Endothelial cell of umbilical vein (primary cell): ENCODE results near the gene PCDHGA4. TPM values are rescaled to one million over a fixed set of nuclear protein-coding genes. Genes with fewer than 3 reads are reported as not detected.

Experiments
- BruUV-seq: library from RNA; stranded (reverse); fragments of 400-500 nt; replicated peaks from 2 replicates; lab custom pipeline; 2021; lab: Mats Ljungman, UMichigan
- CTCF ChIA-PET: fragments of 300-600, 350-600 bp; sonication (Branson Sonifier 250); formaldehyde crosslinking; loops from one replicate; lab custom pipeline; 2021; ENCODE audit warnings: antibody characterized with exemption, inconsistent platforms; lab: Charles Lee
- POLR2A ChIA-PET: fragments of 300-600, 350-600 bp; sonication (Branson Sonifier 250); formaldehyde crosslinking; loops from one replicate; lab custom pipeline; 2021; ENCODE audit warnings: antibody characterized with exemption, inconsistent platforms; lab: Charles Lee
- DNase-seq: peaks from one replicate; pipeline ENCODE4 v3.0.0-alpha.2; 2011; ENCODE audit warnings: low read depth, low spot score
- FAIRE-seq: peaks from 2 replicates; lab custom pipeline; 2011; peaks lifted over from hg19 to GRCh38; lab: Jason Lieb, UNC
- H2AFZ ChIP-seq: 2 replicates; pipeline ENCODE4 v1.6.0; 2012; ENCODE audit warnings: low read depth, low read length, control low read depth, inconsistent platforms
- H3K27ac ChIP-seq: 2 replicates; pipeline ENCODE4 v1.5.1; 2011; ENCODE audit warnings: low read depth, mild to moderate bottlenecking, control low read depth, low read length, moderate library complexity; ENCODE audit not compliant: insufficient read depth
- H3K27me3 ChIP-seq, 2 experiments: 2 replicates each; pipeline versions ENCODE4 v1.6.0 to v1.6.1; 2011; ENCODE audit warnings: low read length in 2 of 2, mixed read lengths in 1 of 2; ENCODE audit not compliant: control insufficient read depth in 2 of 2, insufficient read depth in 2 of 2
- H3K36me3 ChIP-seq, 2 experiments: 2 replicates in 1 of 2; 3 replicates in 1 of 2; pipeline ENCODE4 v1.5.1; 2011; ENCODE audit warnings: low read length in 2 of 2, mild to moderate bottlenecking in 1 of 2, moderate library complexity in 1 of 2; ENCODE audit not compliant: control insufficient read depth in 2 of 2, insufficient read depth in 2 of 2; ENCODE audit errors: extremely low read depth in 1 of 2
- H3K4me1 ChIP-seq: 3 replicates; pipeline ENCODE4 v1.5.1; 2011; ENCODE audit warnings: mild to moderate bottlenecking, low read length; ENCODE audit not compliant: control insufficient read depth, insufficient read depth; ENCODE audit errors: extremely low read depth
- H3K4me2 ChIP-seq: 2 replicates; pipeline ENCODE4 v1.6.1; 2011; ENCODE audit warnings: low read length, control low read depth, mixed read lengths; ENCODE audit not compliant: insufficient read depth
- H3K4me3 ChIP-seq, 3 experiments: fragments of 200-600 bp in 1 of 3; sonication (generic), shearing (Covaris generic) in 1 of 3; replicated peaks in 1 of 3; 2 replicates each; pipeline ENCODE4 v1.5.1; 2011 to 2016; ENCODE audit warnings: control low read depth in 3 of 3, low read length in 3 of 3, mild to moderate bottlenecking in 2 of 3, inconsistent platforms in 1 of 3, low read depth in 1 of 3, moderate library complexity in 1 of 3; ENCODE audit not compliant: insufficient read depth in 1 of 3
- H3K79me2 ChIP-seq: 2 replicates; pipeline ENCODE4 v1.6.0; 2012; ENCODE audit warnings: low read length, inconsistent platforms; ENCODE audit not compliant: control insufficient read depth, insufficient read depth
- H3K9ac ChIP-seq: replicated peaks from 2 replicates; pipeline ENCODE3; 2011; ENCODE audit warnings: low read length, control low read depth; ENCODE audit not compliant: insufficient read depth; ENCODE audit errors: extremely low read depth
- H3K9me1 ChIP-seq: replicated peaks from 3 replicates; pipeline ENCODE4 v1.6.0; 2011; ENCODE audit warnings: mild to moderate bottlenecking, low read length; ENCODE audit not compliant: control insufficient read depth, insufficient read depth; ENCODE audit errors: extremely low read depth
- H3K9me3 ChIP-seq: replicated peaks from 2 replicates; pipeline ENCODE4 v1.5.1; 2012; ENCODE audit warnings: low read length, inconsistent platforms; ENCODE audit not compliant: control insufficient read depth, insufficient read depth
- H4K20me1 ChIP-seq: replicated peaks from 2 replicates; pipeline ENCODE3; 2011; ENCODE audit warnings: mild to moderate bottlenecking, low read length; ENCODE audit not compliant: control insufficient read depth, insufficient read depth; ENCODE audit errors: extremely low read depth
- EZH2 ChIP-seq: IDR thresholded peaks from 2 replicates; pipeline ENCODE4 v1.6.1; 2012; ENCODE audit warnings: borderline replicate concordance, low read depth, mild to moderate bottlenecking, moderate library complexity, low read length, inconsistent platforms; ENCODE audit not compliant: severe bottlenecking
- FOS ChIP-seq: IDR thresholded peaks from 2 replicates; pipeline ENCODE4 v1.6.1; 2011; ENCODE audit warnings: mild to moderate bottlenecking, low read length, moderate library complexity, borderline replicate concordance; ENCODE audit not compliant: insufficient read depth
- GATA2 ChIP-seq: IDR thresholded peaks from 2 replicates; pipeline ENCODE4 v1.7.0; 2011; ENCODE audit warnings: low read depth, mild to moderate bottlenecking, moderate library complexity, mixed read lengths, low read length; ENCODE audit not compliant: insufficient read length, insufficient read depth
- JUN ChIP-seq: IDR thresholded peaks from 2 replicates; pipeline ENCODE4 v1.6.1; 2011; ENCODE audit warnings: borderline replicate concordance, low read depth; ENCODE audit not compliant: insufficient read length, insufficient read depth
- MYC ChIP-seq: IDR thresholded peaks from one replicate; pipeline ENCODE4 v1.6.1; 2011; ENCODE audit warnings: mild to moderate bottlenecking, low read depth, low read length
- POLR2A ChIP-seq: IDR thresholded peaks from 2 replicates; pipeline ENCODE4 v1.6.1; 2012; ENCODE audit warnings: low read depth, mild to moderate bottlenecking, control low read depth, low read length
- POLR2AphosphoS5 ChIP-seq: IDR thresholded peaks from 2 replicates; pipeline ENCODE4 v1.6.1; 2012; ENCODE audit warnings: low read depth, mild to moderate bottlenecking, control low read depth, low read length, moderate library complexity; ENCODE audit not compliant: insufficient read depth
- dilution Hi-C: fragments of 300-500 bp; cut with MboI; formaldehyde crosslinking; loops from one replicate; pipeline ENCODE4 v1.15.0; 2019; ENCODE audit warnings: low sequenced_read_pairs; ENCODE audit not compliant: extremely low pct_ligation_motif_present
- intact Hi-C: fragments of 100-400 bp; cut with micrococcal nuclease; formaldehyde crosslinking; loops from one replicate; pipeline ENCODE4 v1.10.0; 2022
- polyA plus RNA-seq, 4 experiments: library from polyadenylated mRNA; depleted of rRNA in 3 of 4; stranded (reverse) in 3 of 4; unstranded in 1 of 4; fragments of >200 nt; gene quantifications; 2 replicates each; pipeline versions ENCODE4 v1.2.1 to v1.2.3, GENCODE V29; 2011 to 2012; ENCODE audit warnings: missing spikeins in 1 of 4
- total RNA-seq: library from RNA; stranded (reverse); gene quantifications from 2 replicates; pipeline ENCODE4 v1.2.3, GENCODE V29; 2021
- TF ChIP-seq, protein P1 (sequence below), 2 donors: IDR thresholded peaks; 1 replicate in 1 of 2; 2 replicates in 1 of 2; pipeline ENCODE4 v1.5.1; 2011; ENCODE audit warnings: low read length in 2 of 2, mild to moderate bottlenecking in 2 of 2, moderate library complexity in 2 of 2, control low read depth in 1 of 2, inconsistent platforms in 1 of 2, low read depth in 1 of 2; ENCODE audit not compliant: insufficient read depth in 1 of 2; ENCODE audit errors: extremely low read depth in 1 of 2
- TF ChIP-seq, protein P2 (sequence below): IDR thresholded peaks from 2 replicates; pipeline ENCODE4 v1.6.1; 2011; ENCODE audit not compliant: insufficient read depth, insufficient read length

Gene PCDHGA4
- total and polyA plus RNA-seq, 2 donors (not counting 3 experiments of a cell fraction or from before 2014, with no cell fraction given) = 2.6 to 3.0 TPM

DNA sequence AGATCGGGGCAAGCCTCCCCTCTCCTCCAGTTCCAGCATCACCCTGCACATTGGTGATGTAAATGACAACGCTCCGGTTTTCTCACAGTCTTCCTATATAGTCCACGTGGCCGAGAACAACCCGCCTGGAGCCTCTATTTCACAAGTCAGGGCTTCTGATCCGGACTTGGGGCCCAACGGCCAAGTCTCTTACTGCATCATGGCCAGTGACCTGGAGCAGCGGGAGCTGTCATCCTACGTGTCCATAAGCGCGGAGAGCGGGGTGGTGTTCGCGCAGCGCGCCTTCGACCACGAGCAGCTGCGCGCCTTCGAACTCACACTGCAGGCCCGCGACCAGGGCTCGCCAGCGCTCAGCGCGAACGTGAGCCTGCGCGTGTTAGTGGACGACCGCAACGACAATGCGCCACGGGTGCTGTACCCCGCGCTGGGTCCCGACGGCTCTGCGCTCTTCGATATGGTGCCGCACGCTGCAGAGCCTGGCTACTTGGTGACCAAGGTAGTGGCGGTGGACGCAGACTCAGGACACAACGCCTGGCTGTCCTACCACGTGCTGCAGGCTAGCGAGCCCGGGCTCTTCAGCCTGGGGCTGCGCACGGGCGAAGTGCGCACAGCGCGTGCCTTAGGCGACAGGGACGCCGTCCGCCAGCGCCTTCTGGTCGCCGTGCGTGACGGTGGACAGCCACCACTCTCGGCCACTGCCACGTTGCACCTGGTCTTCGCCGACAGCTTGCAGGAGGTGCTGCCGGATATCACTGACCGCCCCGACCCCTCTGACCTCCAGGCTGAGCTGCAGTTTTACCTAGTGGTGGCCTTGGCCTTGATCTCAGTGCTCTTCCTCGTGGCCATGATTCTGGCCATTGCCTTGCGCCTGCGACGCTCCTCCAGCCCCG is 34.6 kb downstream of the PCDHGA4 start:
- dilution Hi-C loops = no loop called here
- H3K4me3 ChIP-seq = no peak overlapping the region
- POLR2A ChIA-PET = no interaction called here
- no TSS peak for BruUV-seq
- H3K36me3 ChIP-seq = no peaks in the 10 kb centered on the region
- H4K20me1 ChIP-seq = no peaks in the 10 kb centered on the region
- H3K9ac ChIP-seq = no peak overlapping the region
- intact Hi-C loops = no loop called here
- TF ChIP-seq POLR2AphosphoS5 (no peak), EZH2 (no peak), FOS (no peak), MYC (no peak), GATA2 (no peak), POLR2A (no peak), JUN (no peak)
- TF ChIP-seq, protein P1, sequence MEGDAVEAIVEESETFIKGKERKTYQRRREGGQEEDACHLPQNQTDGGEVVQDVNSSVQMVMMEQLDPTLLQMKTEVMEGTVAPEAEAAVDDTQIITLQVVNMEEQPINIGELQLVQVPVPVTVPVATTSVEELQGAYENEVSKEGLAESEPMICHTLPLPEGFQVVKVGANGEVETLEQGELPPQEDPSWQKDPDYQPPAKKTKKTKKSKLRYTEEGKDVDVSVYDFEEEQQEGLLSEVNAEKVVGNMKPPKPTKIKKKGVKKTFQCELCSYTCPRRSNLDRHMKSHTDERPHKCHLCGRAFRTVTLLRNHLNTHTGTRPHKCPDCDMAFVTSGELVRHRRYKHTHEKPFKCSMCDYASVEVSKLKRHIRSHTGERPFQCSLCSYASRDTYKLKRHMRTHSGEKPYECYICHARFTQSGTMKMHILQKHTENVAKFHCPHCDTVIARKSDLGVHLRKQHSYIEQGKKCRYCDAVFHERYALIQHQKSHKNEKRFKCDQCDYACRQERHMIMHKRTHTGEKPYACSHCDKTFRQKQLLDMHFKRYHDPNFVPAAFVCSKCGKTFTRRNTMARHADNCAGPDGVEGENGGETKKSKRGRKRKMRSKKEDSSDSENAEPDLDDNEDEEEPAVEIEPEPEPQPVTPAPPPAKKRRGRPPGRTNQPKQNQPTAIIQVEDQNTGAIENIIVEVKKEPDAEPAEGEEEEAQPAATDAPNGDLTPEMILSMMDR (IDR thresholded peaks at IDR 0.05; ENCODE audit: extremely low read depth in 1 of 2, insufficient read depth in 1 of 2, low read depth in 1 of 2, low read length in 2 of 2) = no peak
- TF ChIP-seq, protein P2, sequence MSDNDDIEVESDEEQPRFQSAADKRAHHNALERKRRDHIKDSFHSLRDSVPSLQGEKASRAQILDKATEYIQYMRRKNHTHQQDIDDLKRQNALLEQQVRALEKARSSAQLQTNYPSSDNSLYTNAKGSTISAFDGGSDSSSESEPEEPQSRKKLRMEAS = no peak
- no peak overlapping the region for H3K27ac ChIP-seq
- no peak overlapping the region for H3K4me2 ChIP-seq
- H3K9me1 ChIP-seq = no peaks in the 10 kb centered on the region
- H2AFZ ChIP-seq = no peak overlapping the region
- H3K9me3 ChIP-seq = peaks cover 2% of the 10 kb centered on the region
- peaks cover 31 to 77% of the 10 kb centered on the region in 2 experiments for H3K27me3 ChIP-seq
- no peaks in the 10 kb centered on the region for H3K4me1 ChIP-seq
- no peak for FAIRE-seq
- no peak for DNase-seq
- CTCF ChIA-PET = interaction anchor here (1.5 to 4.1 kb wide), 8 partner anchors 8 to 178 kb away, joined by 4 to 32 read pairs (median 6); partner anchors contain the start of genes PCDHGA10, PCDHGA12, PCDHGA4 and PCDHGA6
- no peaks in the 10 kb centered on the region for H3K79me2 ChIP-seq
